ENCODE data around the gene BMI1. TPM values are rescaled to one million over a fixed set of nuclear protein-coding genes. Genes with fewer than 3 reads are reported as not detected.

Gene BMI1
- total and polyA plus RNA-seq, 3 donors from 2014 or later: 56.3 to 120 (median 111) TPM

GRCh38 chr10:22317771-22318565 lies 2.9 kb upstream of the BMI1 start:
- Histone ChIP-seq H3K9me3 (no peaks in the 10 kb centered on the region), H3K27me3 (no peaks in the 10 kb centered on the region), H3K4me3 (no peak overlapping the region), H3K36me3 (ENCODE audit: low read depth, missing control alignments) (no peaks in the 10 kb centered on the region), H3K27ac (peak overlapping the region in 1 of 2 donors; percentile 95), H3K4me1 (peaks cover 16% of the 10 kb centered on the region)
- intact Hi-C loops (cut with DNase I; ENCODE audit: low total_unique reads): no loop called here
- TF ChIP-seq, protein P1, sequence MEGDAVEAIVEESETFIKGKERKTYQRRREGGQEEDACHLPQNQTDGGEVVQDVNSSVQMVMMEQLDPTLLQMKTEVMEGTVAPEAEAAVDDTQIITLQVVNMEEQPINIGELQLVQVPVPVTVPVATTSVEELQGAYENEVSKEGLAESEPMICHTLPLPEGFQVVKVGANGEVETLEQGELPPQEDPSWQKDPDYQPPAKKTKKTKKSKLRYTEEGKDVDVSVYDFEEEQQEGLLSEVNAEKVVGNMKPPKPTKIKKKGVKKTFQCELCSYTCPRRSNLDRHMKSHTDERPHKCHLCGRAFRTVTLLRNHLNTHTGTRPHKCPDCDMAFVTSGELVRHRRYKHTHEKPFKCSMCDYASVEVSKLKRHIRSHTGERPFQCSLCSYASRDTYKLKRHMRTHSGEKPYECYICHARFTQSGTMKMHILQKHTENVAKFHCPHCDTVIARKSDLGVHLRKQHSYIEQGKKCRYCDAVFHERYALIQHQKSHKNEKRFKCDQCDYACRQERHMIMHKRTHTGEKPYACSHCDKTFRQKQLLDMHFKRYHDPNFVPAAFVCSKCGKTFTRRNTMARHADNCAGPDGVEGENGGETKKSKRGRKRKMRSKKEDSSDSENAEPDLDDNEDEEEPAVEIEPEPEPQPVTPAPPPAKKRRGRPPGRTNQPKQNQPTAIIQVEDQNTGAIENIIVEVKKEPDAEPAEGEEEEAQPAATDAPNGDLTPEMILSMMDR (IDR thresholded peaks at IDR 0.05): no peak
- TF ChIP-seq POLR2A (IDR thresholded peaks at IDR 0.05): no peak
- 58 to 62% methylated on average over 6 of the region's 6 CpGs for WGBS, 2 donors
- DNase-seq: no peak

GRCh38 chr10:22318772-22319171 lies 2.1 kb upstream of the BMI1 start:
- intact Hi-C loops (cut with DNase I; ENCODE audit: low total_unique reads): no loop called here
- DNase-seq: no peak

GRCh38 chr10:22319547-22319979 lies 1.3 kb upstream of the BMI1 start:
- TF ChIP-seq, protein P1 (IDR thresholded peaks at IDR 0.05): no peak
- TF ChIP-seq POLR2A (IDR thresholded peaks at IDR 0.05): no peak
- Histone ChIP-seq H3K4me3 (peak overlapping the region in 1 of 2 donors; percentile 49), H3K27ac (peak overlapping the region; percentile 83 to 94), H3K36me3 (ENCODE audit: low read depth, missing control alignments) (no peaks in the 10 kb centered on the region), H3K4me1 (peaks cover 32% of the 10 kb centered on the region), H3K9me3 (no peaks in the 10 kb centered on the region), H3K27me3 (no peaks in the 10 kb centered on the region)
- intact Hi-C loops (cut with DNase I; ENCODE audit: low total_unique reads): no loop called here
- WGBS, 2 donors: 38 to 52% methylated on average over 10 of the region's 10 CpGs
- DNase-seq: no peak

More at GRCh38 chr10:22318772-22319171, 2.1 kb upstream of the BMI1 start:
- peaks cover 24% of the 10 kb centered on the region for H3K4me1 ChIP-seq
- H3K9me3 ChIP-seq: no peaks in the 10 kb centered on the region
- no peak for TF ChIP-seq POLR2A (IDR thresholded peaks at IDR 0.05)
- TF ChIP-seq, protein P1 (IDR thresholded peaks at IDR 0.05): no peak
- H3K27ac ChIP-seq: no peak overlapping the region
- WGBS, 2 donors: 77 to 83% methylated on average over 3 of the region's 3 CpGs
- H3K36me3 ChIP-seq (ENCODE audit: low read depth, missing control alignments): no peaks in the 10 kb centered on the region
- H3K27me3 ChIP-seq: no peaks in the 10 kb centered on the region
- no peak overlapping the region for H3K4me3 ChIP-seq

GRCh38 chr10:22319980-22320558 lies 830 bp upstream of the BMI1 start:
- 8 to 10% methylated on average over 22 to 24 of the region's 30 CpGs for WGBS, 2 donors
- H3K4me1 ChIP-seq: peaks cover 36% of the 10 kb centered on the region
- no peak for TF ChIP-seq POLR2A (IDR thresholded peaks at IDR 0.05)
- TF ChIP-seq, protein P1 (IDR thresholded peaks at IDR 0.05): no peak
- H3K4me3 ChIP-seq: peak overlapping the region; percentile 49 to 74
- H3K9me3 ChIP-seq: no peaks in the 10 kb centered on the region
- intact Hi-C loops (cut with DNase I; ENCODE audit: low total_unique reads): no loop called here
- no peak for DNase-seq
- peak overlapping the region; percentile 83 to 94 for H3K27ac ChIP-seq
- no peaks in the 10 kb centered on the region for H3K27me3 ChIP-seq
- no peaks in the 10 kb centered on the region for H3K36me3 ChIP-seq (ENCODE audit: low read depth, missing control alignments)

All from testis (tissue), 3 donors.